ENCODE data around the gene PPL. TPM values are rescaled to one million over a fixed set of nuclear protein-coding genes. Genes with fewer than 3 reads are reported as not detected.
"Not testable (repeated sequence)": the region's sequence is repeated elsewhere in the genome, so short reads cannot be mapped to it uniquely, and the experiment has no call there.

The PPL gene
- total RNA-seq, 2 donors from 2014 or later: not detected

DNA sequence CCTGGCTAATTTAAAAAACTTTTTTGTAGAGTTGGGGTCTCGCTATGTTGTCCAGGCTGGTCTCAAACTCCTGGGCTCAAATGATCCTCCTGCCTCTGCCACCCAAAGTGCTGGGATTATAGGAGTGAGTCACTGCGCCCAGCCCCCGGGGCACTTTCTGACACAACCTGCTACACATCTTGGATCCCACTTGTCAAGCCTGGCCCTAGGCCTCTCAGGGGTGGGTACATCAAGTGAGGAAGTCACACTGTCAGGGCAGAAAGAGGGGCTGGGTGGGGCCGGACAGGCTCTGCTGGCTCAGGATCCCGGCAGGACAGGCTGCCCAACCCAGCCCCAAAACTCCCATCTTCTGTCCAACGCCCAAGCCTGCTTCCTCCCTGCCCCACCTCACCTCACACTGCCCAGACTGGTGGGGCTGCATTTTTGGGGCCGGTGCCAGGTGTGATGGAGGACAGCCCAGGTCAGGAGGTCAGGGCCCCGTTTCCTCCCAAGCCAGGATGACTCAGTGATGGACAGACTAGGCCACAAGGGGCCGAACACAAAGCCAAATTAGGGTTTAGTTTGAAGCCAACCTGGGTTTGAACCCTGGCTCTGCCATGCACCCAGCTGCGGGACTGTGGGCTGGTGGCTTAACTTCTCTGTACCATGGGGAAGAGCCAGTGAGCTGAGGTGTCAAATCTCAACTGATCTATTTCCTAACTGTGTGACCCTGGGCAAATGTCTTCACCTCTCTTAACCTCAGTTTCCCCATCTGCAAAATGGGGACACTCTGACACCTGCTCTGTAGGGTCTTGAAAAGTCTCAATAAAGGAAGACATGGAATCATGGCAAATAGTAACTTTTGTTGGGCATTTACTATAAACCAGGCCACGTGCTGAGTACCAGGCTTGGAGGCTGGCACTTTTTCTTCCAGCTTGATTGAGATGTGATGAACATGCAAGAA is 8.9 kb upstream of the PPL start:
- no peak for ATAC-seq
- H3K36me3 Mint-ChIP-seq: no peaks in the 10 kb centered on the region
- peak overlapping the region; percentile 55 to 58 for H3K27ac Mint-ChIP-seq
- DNase-seq (ENCODE audit: low spot score in 2 of 2): no peak
- no peaks in the 10 kb centered on the region for H3K9me3 Mint-ChIP-seq

DNA sequence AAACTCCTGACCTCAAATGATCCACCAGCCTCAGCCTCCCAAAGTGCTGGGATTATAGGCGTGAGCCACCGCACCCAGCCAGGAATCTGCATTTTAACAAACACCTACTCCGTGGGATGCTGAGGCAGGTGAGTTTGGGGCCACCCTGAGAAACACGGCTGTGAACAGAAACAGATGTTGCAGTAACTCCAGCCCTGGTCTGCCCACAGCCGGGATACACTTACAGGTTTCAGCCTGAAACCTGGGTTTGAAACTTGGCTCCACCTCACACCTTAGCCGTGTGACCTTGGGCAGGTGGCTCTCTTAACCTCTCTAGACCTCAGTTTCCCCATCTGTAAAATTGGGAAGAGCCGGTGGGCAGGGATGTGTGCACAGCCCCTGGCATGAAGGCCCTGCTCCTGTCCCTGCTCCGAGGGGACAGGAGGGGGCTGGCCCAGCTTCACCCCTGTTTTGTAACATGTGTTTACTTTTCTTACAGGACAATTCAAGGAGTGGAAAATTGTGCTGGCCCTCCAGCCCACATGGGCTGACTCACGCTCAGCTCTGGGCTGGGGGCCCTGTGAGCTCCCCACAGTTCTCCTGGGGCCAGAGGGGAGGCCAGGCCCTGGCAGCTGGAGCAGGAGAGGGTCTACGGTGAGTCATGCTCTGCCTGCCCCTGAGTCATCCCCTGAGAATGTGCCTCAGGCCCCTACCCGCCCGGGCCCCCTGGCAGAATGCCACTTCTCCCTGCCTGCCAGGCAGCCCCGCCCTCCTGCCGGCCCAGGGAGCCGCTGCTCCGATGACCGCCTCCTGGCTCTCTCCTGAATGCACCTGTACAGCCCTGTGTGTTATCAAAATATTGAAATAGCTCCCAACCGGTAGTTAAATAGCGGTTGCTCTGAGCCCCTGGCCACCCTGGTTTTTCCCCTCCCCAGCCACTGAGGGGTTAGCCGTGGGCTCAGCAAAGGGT is 7.7 kb upstream of the PPL start:
- H3K9me3 Mint-ChIP-seq: no peaks in the 10 kb centered on the region
- no peak overlapping the region for H3K27ac Mint-ChIP-seq
- no peak for DNase-seq (ENCODE audit: low spot score in 2 of 2)
- no peaks in the 10 kb centered on the region for H3K36me3 Mint-ChIP-seq
- peak; percentile 16 to 44 for ATAC-seq

DNA sequence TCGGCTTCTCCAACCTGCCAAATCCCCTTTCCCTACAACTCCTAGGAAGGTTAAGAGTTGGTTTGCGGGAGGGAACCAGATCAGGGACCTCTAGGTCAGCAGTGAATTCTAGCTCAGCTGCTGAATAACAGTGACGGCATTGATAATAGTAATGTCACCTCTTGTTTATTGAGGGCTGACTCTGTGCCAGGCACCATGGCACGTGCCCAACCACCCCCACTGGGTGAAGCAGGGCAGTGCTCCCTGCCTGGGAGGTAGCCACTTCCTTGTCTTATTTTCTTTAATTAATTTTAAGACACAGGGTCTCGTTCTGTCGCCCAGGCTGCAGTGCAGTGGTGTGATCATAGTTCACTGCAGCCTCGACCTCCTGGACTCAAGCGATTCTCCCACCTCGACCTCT is 5.5 kb upstream of the PPL start:
- H3K9me3 Mint-ChIP-seq: no peaks in the 10 kb centered on the region
- no peaks in the 10 kb centered on the region for H3K36me3 Mint-ChIP-seq
- no peak for ATAC-seq
- no peak for DNase-seq (ENCODE audit: low spot score in 2 of 2)
- H3K27ac Mint-ChIP-seq: no peak overlapping the region

DNA sequence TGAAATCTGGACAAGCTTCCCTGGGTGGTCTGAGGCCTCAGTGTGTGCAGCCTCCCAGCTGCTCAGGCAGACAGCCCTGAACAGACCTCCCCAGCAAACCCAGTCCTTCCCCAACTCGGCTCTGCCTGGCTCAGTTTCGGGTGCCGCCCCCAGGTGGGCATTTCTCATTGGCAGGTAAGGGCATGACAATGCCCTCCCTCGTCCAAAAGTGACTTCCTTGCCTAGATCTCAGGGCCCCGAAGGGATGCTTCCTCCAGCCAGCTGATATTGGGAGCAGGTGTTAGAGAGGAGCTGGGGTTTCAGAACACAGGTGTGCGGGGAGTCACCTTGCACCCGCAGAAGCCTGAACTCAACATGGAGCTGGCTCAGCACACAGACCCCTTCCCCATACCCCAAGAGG is 3.8 kb upstream of the PPL start:
- no peaks in the 10 kb centered on the region for H3K36me3 Mint-ChIP-seq
- no peak for ATAC-seq
- no peak overlapping the region for H3K27ac Mint-ChIP-seq
- DNase-seq (ENCODE audit: low spot score in 2 of 2): no peak
- no peaks in the 10 kb centered on the region for H3K9me3 Mint-ChIP-seq

DNA sequence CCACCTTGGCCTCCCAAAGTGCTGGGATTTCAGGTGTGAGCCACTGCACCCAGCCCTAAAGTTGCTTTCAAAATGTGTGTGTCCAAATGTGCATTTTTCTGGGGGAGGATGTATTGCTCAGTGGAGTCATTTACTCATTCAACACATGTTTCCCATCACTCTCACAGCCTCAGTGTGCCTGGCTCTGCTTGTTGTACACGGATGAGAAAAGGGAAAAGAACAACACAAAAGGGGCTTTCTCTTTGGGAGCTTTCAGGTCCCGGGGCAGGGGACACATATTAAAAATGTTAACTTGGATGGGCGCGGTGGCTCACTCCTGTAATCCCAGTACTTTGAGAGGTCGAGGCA is 1.7 kb upstream of the PPL start:
- no peaks in the 10 kb centered on the region for H3K9me3 Mint-ChIP-seq
- DNase-seq (ENCODE audit: low spot score in 2 of 2) (no peak), ATAC-seq (no peak)
- H3K27ac Mint-ChIP-seq: no peak overlapping the region
- no peaks in the 10 kb centered on the region for H3K36me3 Mint-ChIP-seq

DNA sequence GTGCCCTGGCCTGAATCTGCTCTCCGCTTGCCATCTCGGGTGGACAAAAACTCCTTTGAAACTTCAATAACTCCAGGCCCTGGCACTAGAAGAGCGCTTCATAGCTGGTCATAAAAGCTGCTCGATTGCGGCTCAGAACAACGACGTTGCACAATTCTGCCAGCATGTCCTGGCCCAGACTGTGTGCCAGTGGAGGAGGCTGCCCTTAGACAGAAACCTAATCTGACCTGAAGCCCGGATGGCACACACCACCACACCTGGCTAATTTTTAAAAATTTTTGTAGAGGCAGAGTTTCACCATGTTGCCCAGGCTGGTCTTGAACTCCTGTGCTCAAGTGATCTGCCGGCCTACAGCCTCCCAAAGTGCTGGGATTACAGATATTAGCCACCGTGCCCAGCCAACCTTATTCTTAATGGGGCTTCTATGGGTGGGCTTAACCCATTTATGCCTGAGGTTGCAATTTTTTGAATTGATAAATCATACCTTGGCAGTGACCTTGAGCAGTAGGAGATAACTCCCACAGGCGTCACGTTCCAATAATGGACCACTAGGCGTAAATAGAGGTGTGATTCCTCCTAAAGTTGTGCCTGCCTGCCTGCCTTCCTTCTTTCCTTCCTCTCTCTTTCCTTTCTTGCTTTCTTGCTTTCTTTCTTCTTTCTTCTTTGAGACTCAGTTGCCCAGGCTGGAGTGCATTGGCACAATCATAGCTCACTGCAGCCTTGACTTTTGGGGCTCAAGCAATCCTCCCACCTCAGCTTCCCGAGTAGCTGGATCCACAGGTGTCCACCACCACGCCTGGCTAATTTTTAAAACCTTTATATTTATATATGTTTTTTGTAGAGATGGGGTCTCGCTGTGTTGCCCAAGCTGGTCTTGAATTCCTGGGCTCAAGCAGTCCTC is 1.1 kb upstream of the PPL start:
- ATAC-seq (no peak), DNase-seq (ENCODE audit: low spot score in 2 of 2) (no peak)
- Mint-ChIP-seq H3K9me3 (no peaks in the 10 kb centered on the region), H3K27ac (no peak overlapping the region), H3K36me3 (no peaks in the 10 kb centered on the region)

DNA sequence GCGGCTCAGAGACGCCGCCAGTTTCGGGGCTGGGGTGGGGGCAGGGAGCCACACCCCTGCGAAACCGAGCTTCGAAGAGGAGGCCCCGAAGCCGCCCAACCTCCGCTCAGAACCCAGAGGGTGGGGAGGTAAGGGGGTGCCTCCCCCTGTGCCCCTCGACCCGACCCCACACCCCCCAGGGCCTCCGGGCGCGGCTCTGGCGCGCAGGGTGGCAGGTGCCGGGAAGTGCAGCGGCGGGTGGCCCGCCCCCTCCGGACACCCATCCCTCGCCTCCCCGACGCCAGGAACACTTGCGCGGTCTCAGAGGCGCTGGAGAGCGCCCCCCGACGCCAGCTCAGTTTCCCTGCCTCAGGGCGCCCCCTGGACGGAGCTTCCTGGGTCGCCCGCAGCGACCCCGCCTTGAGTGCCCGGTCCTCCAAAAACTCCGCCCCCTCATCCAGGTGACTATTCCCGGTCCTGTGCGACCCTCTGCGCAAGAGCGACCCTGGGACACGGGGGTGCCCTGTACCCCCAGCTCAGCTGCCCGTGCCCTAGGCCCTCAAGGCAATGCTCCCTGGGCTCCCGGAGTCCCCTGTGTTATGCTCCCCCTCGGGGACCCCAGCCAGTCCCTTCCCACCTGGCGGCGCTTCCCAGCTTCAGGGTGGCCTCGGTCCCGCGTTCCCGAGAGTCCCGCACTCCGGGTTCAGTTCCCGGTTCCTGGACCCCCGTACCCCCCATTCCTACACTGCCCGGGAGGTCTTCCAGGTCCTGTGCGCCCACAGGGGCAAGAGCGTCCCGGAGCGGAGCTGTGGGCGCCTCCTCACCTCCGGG is 562 bp downstream of the PPL start:
- Mint-ChIP-seq H3K27ac (no peak overlapping the region), H3K36me3 (no peaks in the 10 kb centered on the region), H3K9me3 (no peaks in the 10 kb centered on the region)
- ATAC-seq (peak in 1 of 2 donors; percentile 34), DNase-seq (ENCODE audit: low spot score in 2 of 2) (no peak)

DNA sequence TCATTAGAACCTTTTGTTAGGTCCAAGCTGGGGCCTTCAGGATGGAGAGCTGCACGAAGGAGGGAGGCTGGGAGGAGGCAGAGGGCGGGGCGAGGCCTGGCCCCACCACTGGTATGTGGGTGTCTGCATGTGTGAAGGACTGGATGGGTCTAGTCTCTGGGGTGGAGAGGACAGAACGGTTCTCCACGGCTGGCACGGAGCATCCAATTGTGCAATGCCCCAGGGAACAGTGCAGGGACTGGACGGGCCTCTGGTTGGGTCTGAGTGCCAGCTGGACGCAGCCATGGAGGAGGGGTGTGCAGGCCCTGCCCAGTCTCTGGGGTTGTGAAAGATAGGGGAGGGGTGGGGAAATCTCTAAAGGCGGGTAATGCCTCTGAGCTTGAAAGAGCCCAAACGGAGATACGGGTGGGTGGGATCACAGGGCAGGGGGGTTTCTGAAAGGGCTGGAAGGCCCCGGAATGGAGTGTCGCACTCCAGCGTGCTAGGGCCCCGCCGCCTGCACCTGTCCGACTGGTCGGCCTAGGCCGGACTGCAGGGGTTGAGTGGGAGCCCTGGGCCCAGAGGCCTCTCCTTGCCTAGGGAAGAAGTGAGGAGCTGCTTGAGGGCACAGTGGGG is 1.6 kb downstream of the PPL start:
- Mint-ChIP-seq H3K36me3 (no peaks in the 10 kb centered on the region), H3K9me3 (no peaks in the 10 kb centered on the region), H3K27ac (no peak overlapping the region)
- DNase-seq (ENCODE audit: low spot score in 2 of 2) (no peak), ATAC-seq (no peak)

DNA sequence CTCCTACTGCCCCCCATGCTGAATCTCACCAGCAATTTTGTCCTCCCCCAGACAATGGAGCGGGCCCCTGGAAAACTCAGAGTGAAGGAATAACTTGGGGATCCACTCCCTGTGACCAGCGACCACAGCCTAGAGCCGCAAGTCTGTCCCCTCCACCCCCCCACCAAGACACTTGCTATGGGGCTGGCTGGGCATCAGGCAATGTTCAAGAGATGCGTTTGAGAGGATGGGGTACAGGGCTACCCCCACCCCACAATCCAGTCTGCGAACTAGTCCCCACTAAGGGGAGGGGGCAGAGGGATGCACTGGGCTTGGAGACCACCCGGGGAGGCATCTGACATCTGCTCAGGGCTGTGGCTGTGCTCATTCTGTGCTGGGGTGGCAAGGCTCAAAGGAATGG is 2.4 kb downstream of the PPL start:
- DNase-seq (ENCODE audit: low spot score in 2 of 2) (no peak), ATAC-seq (no peak)
- H3K27ac Mint-ChIP-seq: no peak overlapping the region
- H3K36me3 Mint-ChIP-seq: no peaks in the 10 kb centered on the region
- no peaks in the 10 kb centered on the region for H3K9me3 Mint-ChIP-seq

DNA sequence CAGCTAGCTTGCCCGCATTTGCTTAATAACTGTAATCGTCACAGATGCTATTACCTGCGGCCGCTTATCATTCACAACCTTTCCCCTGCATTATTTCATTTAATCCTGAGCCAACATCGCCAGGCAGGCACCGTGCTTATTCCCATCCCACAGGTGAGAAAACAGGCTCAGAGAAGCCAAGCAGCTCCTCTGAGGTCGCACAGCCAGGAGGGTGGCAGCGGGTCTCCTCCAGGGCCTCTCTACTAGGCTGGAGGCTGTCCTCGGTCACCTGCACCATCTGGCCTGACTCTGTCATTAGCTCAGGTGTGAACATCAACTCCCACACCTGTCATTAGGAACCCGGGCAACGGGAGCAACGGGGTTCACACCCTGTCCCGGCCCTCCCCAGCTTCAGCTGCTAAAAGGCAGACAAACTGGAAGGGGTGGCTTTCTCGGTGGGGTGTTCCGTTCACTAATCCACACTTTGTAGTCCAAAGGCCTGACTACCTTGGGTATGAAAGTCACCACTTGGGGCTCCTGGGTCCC is 3.0 kb downstream of the PPL start:
- ATAC-seq (no peak), DNase-seq (ENCODE audit: low spot score in 2 of 2) (no peak)
- no peaks in the 10 kb centered on the region for H3K9me3 Mint-ChIP-seq
- H3K36me3 Mint-ChIP-seq: no peaks in the 10 kb centered on the region
- H3K27ac Mint-ChIP-seq: no peak overlapping the region

DNA sequence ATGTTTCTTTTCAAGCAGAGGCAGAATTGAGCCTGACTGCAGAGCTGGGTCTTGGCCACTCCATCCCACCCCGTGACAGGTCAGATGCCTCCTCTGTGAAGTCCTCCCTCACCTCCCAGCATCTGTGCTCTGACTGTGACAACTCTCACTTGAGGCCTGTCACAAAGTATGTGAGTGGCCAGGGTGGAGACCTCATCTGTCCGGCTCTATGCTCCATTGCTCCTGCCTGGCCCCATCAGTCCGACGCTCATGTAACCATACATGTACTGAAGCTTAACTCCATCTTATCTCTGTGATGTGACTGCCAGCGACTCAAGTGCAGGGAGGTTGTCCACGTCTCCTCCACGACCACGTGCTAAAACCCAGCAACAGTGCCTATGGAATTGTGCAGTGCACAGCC is 3.5 kb downstream of the PPL start:
- no peak for DNase-seq (ENCODE audit: low spot score in 2 of 2)
- H3K9me3 Mint-ChIP-seq: no peaks in the 10 kb centered on the region
- H3K27ac Mint-ChIP-seq: no peak overlapping the region
- no peak for ATAC-seq
- no peaks in the 10 kb centered on the region for H3K36me3 Mint-ChIP-seq

DNA sequence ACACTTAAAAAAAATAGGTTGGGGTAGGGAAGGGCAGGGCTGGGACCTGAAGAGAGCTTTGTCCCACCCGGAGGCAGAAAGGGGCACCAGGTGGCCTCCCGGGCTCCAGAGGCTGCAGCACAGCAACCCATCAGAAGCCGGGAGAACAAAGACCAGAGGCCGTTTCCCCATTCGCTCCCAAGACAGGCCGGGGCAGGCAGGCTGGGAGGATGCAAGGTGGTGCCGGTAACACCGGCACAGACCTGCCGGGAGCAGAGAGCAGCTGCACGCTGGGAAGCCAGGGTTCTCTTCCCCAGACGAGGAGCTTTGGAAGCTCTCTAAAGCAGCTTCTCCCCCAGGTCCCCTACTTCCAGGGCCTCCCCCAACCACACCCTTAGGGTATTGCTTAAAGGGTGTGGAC is 5.6 kb downstream of the PPL start:
- peaks cover 8 to 9% of the 10 kb centered on the region in 2 donors for H3K36me3 Mint-ChIP-seq
- DNase-seq (ENCODE audit: low spot score in 2 of 2): no peak
- ATAC-seq: no peak
- peaks cover 7 to 8% of the 10 kb centered on the region in 2 donors for H3K9me3 Mint-ChIP-seq
- no peak overlapping the region for H3K27ac Mint-ChIP-seq

DNA sequence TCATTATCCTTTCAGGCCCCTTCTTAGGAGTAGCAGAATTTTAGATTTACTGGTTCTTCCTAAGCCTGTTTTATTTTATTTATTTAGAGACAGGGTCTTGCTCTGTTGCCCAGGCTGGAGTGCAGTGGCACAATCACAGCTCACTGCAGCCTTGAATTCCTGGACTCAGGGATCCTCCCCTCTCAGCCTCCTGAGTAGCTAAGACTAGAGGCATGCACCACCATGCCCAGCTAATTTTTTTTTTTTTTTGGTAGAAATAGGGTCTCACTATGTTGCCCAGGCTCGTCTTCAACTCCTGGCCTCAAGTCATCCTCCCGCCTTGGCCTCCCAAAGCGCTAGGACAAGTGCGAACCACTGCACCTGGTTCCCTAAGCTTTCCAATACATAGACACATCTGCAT is 7.3 kb downstream of the PPL start:
- not testable (repeated sequence) for ATAC-seq; H3K9me3 Mint-ChIP-seq; H3K36me3 Mint-ChIP-seq; DNase-seq (ENCODE audit: low spot score in 2 of 2); H3K27ac Mint-ChIP-seq

DNA sequence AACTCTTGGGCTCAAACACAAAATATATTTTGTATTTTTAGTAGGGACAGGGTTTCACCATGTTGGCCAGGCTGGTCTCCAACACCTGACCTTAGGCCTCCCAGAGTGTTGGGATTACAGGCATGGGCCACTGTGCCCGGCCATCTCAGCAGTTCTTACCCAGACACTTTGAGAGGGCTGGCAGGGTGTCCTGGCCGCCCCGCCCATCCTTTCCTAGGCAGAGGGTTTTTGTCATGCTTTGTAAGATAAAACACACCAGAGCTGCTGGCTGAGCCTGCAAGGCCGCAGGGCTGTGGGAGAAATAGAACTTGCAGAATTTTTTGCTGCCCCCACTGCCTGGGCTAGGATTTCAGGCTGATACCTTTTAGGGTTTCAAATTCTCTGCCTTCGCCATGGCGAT is 8.7 kb downstream of the PPL start:
- no peak for DNase-seq (ENCODE audit: low spot score in 2 of 2)

DNA sequence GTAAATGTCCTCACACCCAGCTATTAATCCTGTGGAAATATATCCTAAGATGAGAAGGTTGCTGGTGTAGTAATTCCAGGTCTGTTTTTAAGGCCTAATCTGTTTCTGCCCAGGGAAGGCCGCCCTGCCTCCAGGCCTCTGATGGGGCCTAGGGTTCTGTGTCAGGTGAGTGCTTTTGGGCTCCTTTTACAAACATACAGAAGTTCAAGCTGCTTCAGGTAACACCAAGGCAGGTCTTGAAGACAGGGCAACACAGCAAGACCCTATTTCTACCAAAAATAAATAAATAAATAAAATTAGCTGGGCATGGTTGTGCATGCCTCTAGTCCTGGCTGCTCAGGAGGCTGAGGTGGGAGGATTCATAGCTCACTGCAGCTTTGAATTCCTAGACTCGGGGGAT is 9.3 kb downstream of the PPL start:
- DNase-seq (ENCODE audit: low spot score in 2 of 2) (no peak), ATAC-seq (no peak)
- H3K9me3 Mint-ChIP-seq: peaks cover 7 to 8% of the 10 kb centered on the region in 2 donors
- H3K27ac Mint-ChIP-seq: no peak overlapping the region
- H3K36me3 Mint-ChIP-seq: peaks cover 8 to 9% of the 10 kb centered on the region in 2 donors

More for the DNA sequence above, 8.7 kb downstream of the PPL start:
- H3K27ac Mint-ChIP-seq: no peak overlapping the region
- ATAC-seq: no peak
- peaks cover 7 to 8% of the 10 kb centered on the region in 2 donors for H3K9me3 Mint-ChIP-seq
- peaks cover 8 to 9% of the 10 kb centered on the region in 2 donors for H3K36me3 Mint-ChIP-seq
